A549 (cell line): Measurements from ENCODE around the gene ARHGAP28.

ENCODE experiments used
- BHLHE40 ChIP-seq: IDR thresholded peaks from 2 replicates; pipeline ENCODE4 v1.6.1; 2012; ENCODE audit warnings: low read depth, low read length, inconsistent platforms
- EP300 ChIP-seq, 2 experiments: fragments of >200 bp; sonication (Bioruptor Twin); formaldehyde crosslinking; IDR thresholded peaks; 2 replicates in 1 of 2; 3 replicates in 1 of 2; pipeline ENCODE4 v1.6.1; 2016 to 2017
- GATA3 ChIP-seq: IDR thresholded peaks from 2 replicates; pipeline ENCODE4 v1.6.1; 2012; ENCODE audit warnings: borderline replicate concordance
- MAFK ChIP-seq: fragments of 450-650 bp; IDR thresholded peaks from 2 replicates; pipeline ENCODE4 v1.6.1; 2014; ENCODE audit not compliant: partially characterized antibody
- TF ChIP-seq, protein P1 (sequence below): fragments of >200 bp; sonication (Bioruptor Twin); formaldehyde crosslinking; IDR thresholded peaks from 3 replicates; pipeline ENCODE4 v1.5.1; 2016
- TF ChIP-seq, protein P2 (sequence below): fragments of >200 bp; sonication (Bioruptor Twin); formaldehyde crosslinking; IDR thresholded peaks from 3 replicates; pipeline ENCODE4 v1.6.1; 2016

DNA sequence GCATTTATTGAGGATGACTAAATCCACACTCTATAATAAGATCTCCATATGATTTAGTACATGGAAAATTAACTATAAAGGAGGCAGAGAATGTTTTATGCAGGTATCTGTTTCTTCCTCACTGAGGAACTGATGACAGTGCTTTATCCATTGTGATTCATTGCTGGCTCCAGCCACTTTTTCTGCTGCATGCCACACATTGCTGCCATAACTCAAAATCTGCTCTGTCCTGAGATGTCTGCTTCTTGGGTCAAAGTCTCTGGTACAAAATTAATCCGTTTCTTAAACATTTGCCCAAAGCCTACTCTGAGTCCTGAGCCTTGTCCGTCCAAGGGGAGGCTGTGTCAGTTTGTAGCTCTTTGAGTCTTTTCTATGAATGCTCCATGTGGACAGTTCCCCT lies 15.5 kb upstream of the ARHGAP28 start:
- TF ChIP-seq, protein P1, sequence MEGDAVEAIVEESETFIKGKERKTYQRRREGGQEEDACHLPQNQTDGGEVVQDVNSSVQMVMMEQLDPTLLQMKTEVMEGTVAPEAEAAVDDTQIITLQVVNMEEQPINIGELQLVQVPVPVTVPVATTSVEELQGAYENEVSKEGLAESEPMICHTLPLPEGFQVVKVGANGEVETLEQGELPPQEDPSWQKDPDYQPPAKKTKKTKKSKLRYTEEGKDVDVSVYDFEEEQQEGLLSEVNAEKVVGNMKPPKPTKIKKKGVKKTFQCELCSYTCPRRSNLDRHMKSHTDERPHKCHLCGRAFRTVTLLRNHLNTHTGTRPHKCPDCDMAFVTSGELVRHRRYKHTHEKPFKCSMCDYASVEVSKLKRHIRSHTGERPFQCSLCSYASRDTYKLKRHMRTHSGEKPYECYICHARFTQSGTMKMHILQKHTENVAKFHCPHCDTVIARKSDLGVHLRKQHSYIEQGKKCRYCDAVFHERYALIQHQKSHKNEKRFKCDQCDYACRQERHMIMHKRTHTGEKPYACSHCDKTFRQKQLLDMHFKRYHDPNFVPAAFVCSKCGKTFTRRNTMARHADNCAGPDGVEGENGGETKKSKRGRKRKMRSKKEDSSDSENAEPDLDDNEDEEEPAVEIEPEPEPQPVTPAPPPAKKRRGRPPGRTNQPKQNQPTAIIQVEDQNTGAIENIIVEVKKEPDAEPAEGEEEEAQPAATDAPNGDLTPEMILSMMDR: no peak
- TF ChIP-seq, protein P2, sequence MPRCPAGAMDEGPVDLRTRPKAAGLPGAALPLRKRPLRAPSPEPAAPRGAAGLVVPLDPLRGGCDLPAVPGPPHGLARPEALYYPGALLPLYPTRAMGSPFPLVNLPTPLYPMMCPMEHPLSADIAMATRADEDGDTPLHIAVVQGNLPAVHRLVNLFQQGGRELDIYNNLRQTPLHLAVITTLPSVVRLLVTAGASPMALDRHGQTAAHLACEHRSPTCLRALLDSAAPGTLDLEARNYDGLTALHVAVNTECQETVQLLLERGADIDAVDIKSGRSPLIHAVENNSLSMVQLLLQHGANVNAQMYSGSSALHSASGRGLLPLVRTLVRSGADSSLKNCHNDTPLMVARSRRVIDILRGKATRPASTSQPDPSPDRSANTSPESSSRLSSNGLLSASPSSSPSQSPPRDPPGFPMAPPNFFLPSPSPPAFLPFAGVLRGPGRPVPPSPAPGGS: no peak
- TF ChIP-seq EP300 (IDR thresholded peaks at IDR 0.05) (no peak), BHLHE40 (no peak), MAFK (no peak), GATA3 (no peak)
